Measurements from ENCODE around the gene GBX1.

The GBX1 gene

GRCh38 chr7:151141311-151141854 is 26.1 kb downstream of the GBX1 start:
- DNase-seq (ENCODE audit: low read depth in 2 of 2, low spot score in 1 of 2) = no peak

- no peak for DNase-seq (ENCODE audit: low read depth in 2 of 2, low spot score in 1 of 2)
These were observed 26.7 kb downstream of the GBX1 start for GRCh38 chr7:151140826-151141225.

- DNase-seq (ENCODE audit: low read depth in 2 of 2, low spot score in 1 of 2) = no peak
These were observed 27.7 kb downstream of the GBX1 start for GRCh38 chr7:151139791-151140190.

- no peak for DNase-seq (ENCODE audit: low read depth in 2 of 2, low spot score in 1 of 2)
These were observed 28.3 kb downstream of the GBX1 start for GRCh38 chr7:151139071-151139790.

- DNase-seq (ENCODE audit: low read depth in 2 of 2, low spot score in 1 of 2) = no peak
These were observed 29.2 kb downstream of the GBX1 start for GRCh38 chr7:151138153-151138851.

GRCh38 chr7:151137791-151138152 is 29.7 kb downstream of the GBX1 start:
- DNase-seq (ENCODE audit: low read depth in 2 of 2, low spot score in 1 of 2) = no peak

- DNase-seq (ENCODE audit: low read depth in 2 of 2, low spot score in 1 of 2) = no peak
These were observed 30.3 kb downstream of the GBX1 start for GRCh38 chr7:151137076-151137675.

GRCh38 chr7:151135866-151136843 is 31.3 kb downstream of the GBX1 start:
- DNase-seq (ENCODE audit: low read depth in 2 of 2, low spot score in 1 of 2) = no peak

GRCh38 chr7:151135525-151135845 is 32.0 kb downstream of the GBX1 start:
- DNase-seq (ENCODE audit: low read depth in 2 of 2, low spot score in 1 of 2) = no peak

- no peak for DNase-seq (ENCODE audit: low read depth in 2 of 2, low spot score in 1 of 2)
These were observed 32.6 kb downstream of the GBX1 start for GRCh38 chr7:151134743-151135524.

- no peak for DNase-seq (ENCODE audit: low read depth in 2 of 2, low spot score in 1 of 2)
These were observed 33.3 kb downstream of the GBX1 start for GRCh38 chr7:151133986-151134742.

GRCh38 chr7:151133266-151133985 is 34.1 kb downstream of the GBX1 start:
- no peak for DNase-seq (ENCODE audit: low read depth in 2 of 2, low spot score in 1 of 2)

- DNase-seq (ENCODE audit: low read depth in 2 of 2, low spot score in 1 of 2) = no peak
These were observed 34.9 kb downstream of the GBX1 start for GRCh38 chr7:151132461-151133205.

GRCh38 chr7:151131592-151132293 is 35.8 kb downstream of the GBX1 start:
- DNase-seq (ENCODE audit: low read depth in 2 of 2, low spot score in 1 of 2) = no peak

GRCh38 chr7:151131224-151131591 is 36.3 kb downstream of the GBX1 start:
- no peak for DNase-seq (ENCODE audit: low read depth in 2 of 2, low spot score in 1 of 2)

GRCh38 chr7:151130741-151131157 is 36.7 kb downstream of the GBX1 start:
- DNase-seq (ENCODE audit: low read depth in 2 of 2, low spot score in 1 of 2) = no peak

GRCh38 chr7:151129960-151130591 is 37.4 kb downstream of the GBX1 start:
- DNase-seq (ENCODE audit: low read depth in 2 of 2, low spot score in 1 of 2) = no peak

Measured in stimulated activated CD8-positive, alpha-beta memory T cell treated with anti-CD3 and anti-CD28 coated beads, Interleukin-4, amount 100 ng/mL, for 1 hour (primary cell).